ENCODE measurements around the gene TMEM87A. TPM values are rescaled to one million over a fixed set of nuclear protein-coding genes. Genes with fewer than 3 reads are reported as not detected.

Gene TMEM87A
- total and polyA plus RNA-seq, 12 donors, result 16.8 to 128 (median 49.6) TPM

- H3K4me3 ChIP-seq, result peak overlapping the region; percentile 22 to 81 (median 67)
- WGBS, 4 donors, result 1 to 8% (median 3%) methylated on average over 23 to 27 of the region's 27 CpGs
- no peaks in the 10 kb centered on the region for H3K9me3 ChIP-seq (replicated peaks in 1 of 3)
- TF ChIP-seq CTCF (IDR thresholded peaks at IDR 0.05), result no peak
- peaks cover 0 to 10% of the 10 kb centered on the region in 2 donors for H3K36me3 ChIP-seq (replicated peaks in 1 of 2)
- peak; percentile 49 to 82 (median 71) for DNase-seq
- peak overlapping the region; percentile 96 to 99 (median 97) for H3K27ac ChIP-seq
- peaks cover 27 to 48% of the 10 kb centered on the region in 2 donors for H3K4me1 ChIP-seq (replicated peaks in 1 of 2)
- no peaks in the 10 kb centered on the region for H3K27me3 ChIP-seq
- intact Hi-C loops (cut with DNase I), result no loop called here
These were observed 868 bp upstream of the TMEM87A start for GRCh38 chr15:42273900-42274701.

GRCh38 chr15:42270996-42271395 is 2.2 kb downstream of the TMEM87A start:
- intact Hi-C loops (cut with DNase I), result no loop called here
- WGBS, 4 donors, result 51 to 69% (median 55%) methylated on average over 5 of the region's 5 CpGs
- no peak for TF ChIP-seq POLR2A (IDR thresholded peaks at IDR 0.05)

GRCh38 chr15:42270551-42270950 is 2.7 kb downstream of the TMEM87A start:
- Histone ChIP-seq H3K27me3 (no peaks in the 10 kb centered on the region), H3K9me3 (replicated peaks in 1 of 3) (peaks cover 0 to 6% (median 0%) of the 10 kb centered on the region in 3 donors), H3K4me3 (no peak overlapping the region), H3K27ac (no peak overlapping the region), H3K4me1 (replicated peaks in 1 of 2) (peaks cover 29 to 48% of the 10 kb centered on the region in 2 donors), H3K36me3 (replicated peaks in 1 of 2) (peaks cover 0 to 23% of the 10 kb centered on the region in 2 donors)
- DNase-seq, result no peak
- WGBS, 4 donors, result 41 to 97% (median 70%) methylated on average over 1 to 2 of the region's 2 CpGs
- TF ChIP-seq CTCF (IDR thresholded peaks at IDR 0.05) (no peak), POLR2A (IDR thresholded peaks at IDR 0.05) (no peak)
- intact Hi-C loops (cut with DNase I), result no loop called here

More at GRCh38 chr15:42270996-42271395, 2.2 kb downstream of the TMEM87A start:
- no peak for DNase-seq
- H3K4me3 ChIP-seq, result no peak overlapping the region
- H3K4me1 ChIP-seq (replicated peaks in 1 of 2), result peaks cover 33 to 52% of the 10 kb centered on the region in 2 donors
- no peaks in the 10 kb centered on the region for H3K27me3 ChIP-seq
- H3K9me3 ChIP-seq (replicated peaks in 1 of 3), result peaks cover 0 to 6% (median 0%) of the 10 kb centered on the region in 3 donors
- H3K27ac ChIP-seq, result no peak overlapping the region
- H3K36me3 ChIP-seq (replicated peaks in 1 of 2), result peaks cover 0 to 19% of the 10 kb centered on the region in 2 donors

GRCh38 chr15:42267286-42267685 is 5.9 kb downstream of the TMEM87A start:
- no peak for DNase-seq
- Histone ChIP-seq H3K4me3 (no peak overlapping the region), H3K36me3 (replicated peaks in 1 of 2) (peaks cover 0 to 50% of the 10 kb centered on the region in 2 donors), H3K27me3 (no peaks in the 10 kb centered on the region), H3K9me3 (replicated peaks in 1 of 3) (peaks cover 0 to 6% (median 0%) of the 10 kb centered on the region in 3 donors), H3K27ac (no peak overlapping the region), H3K4me1 (replicated peaks in 1 of 2) (peaks cover 17 to 30% of the 10 kb centered on the region in 2 donors)
- intact Hi-C loops (cut with DNase I), result no loop called here
- TF ChIP-seq POLR2A (IDR thresholded peaks at IDR 0.05), result no peak
- no peak for TF ChIP-seq CTCF (IDR thresholded peaks at IDR 0.05)

Data from adrenal gland (tissue), 12 donors.